ENCODE results near the gene TMEM151A.

TMEM151A gene

GRCh38 chr11:66262696-66263095, 29.0 kb upstream of the TMEM151A start:
- peaks cover 30% of the 10 kb centered on the region; the same call in 1 of the 2 replicates for H3K36me3 ChIP-seq (ENCODE audit: insufficient read depth, low read length)
- H3K9ac ChIP-seq (ENCODE audit: low read depth, low read length, poor library complexity, severe bottlenecking), result no peak overlapping the region
- no peak for TF ChIP-seq EZH2phosphoT487 (IDR thresholded peaks at IDR 0.05; ENCODE audit: borderline replicate concordance)
- peaks cover 15% of the 10 kb centered on the region for H3K4me1 ChIP-seq (ENCODE audit: insufficient read depth, low read length, poor library complexity, severe bottlenecking)
- H3K4me3 ChIP-seq (ENCODE audit: low read length, poor library complexity, severe bottlenecking), result no peak overlapping the region
- H2AFZ ChIP-seq (ENCODE audit: low read length), result no peak overlapping the region
- no peaks in the 10 kb centered on the region for H3K9me3 ChIP-seq (ENCODE audit: insufficient read depth, low read depth, low read length)
- no peaks in the 10 kb centered on the region for H3K27me3 ChIP-seq (ENCODE audit: insufficient read depth, low read length, poor library complexity, severe bottlenecking)
- peaks cover 14% of the 10 kb centered on the region for H4K20me1 ChIP-seq (ENCODE audit: insufficient read depth, low read length, poor library complexity, severe bottlenecking)
- H3K79me2 ChIP-seq (ENCODE audit: insufficient read depth, low read length), result peaks cover 21% of the 10 kb centered on the region
- H3K9me2 ChIP-seq (replicated peaks; ENCODE audit: low read depth, low read length), result no peaks in the 10 kb centered on the region
- no peaks in the 10 kb centered on the region for H3F3A ChIP-seq (ENCODE audit: low read depth)
- H3K4me2 ChIP-seq (ENCODE audit: low read depth, low read length, poor library complexity, severe bottlenecking), result no peak overlapping the region

DNA sequence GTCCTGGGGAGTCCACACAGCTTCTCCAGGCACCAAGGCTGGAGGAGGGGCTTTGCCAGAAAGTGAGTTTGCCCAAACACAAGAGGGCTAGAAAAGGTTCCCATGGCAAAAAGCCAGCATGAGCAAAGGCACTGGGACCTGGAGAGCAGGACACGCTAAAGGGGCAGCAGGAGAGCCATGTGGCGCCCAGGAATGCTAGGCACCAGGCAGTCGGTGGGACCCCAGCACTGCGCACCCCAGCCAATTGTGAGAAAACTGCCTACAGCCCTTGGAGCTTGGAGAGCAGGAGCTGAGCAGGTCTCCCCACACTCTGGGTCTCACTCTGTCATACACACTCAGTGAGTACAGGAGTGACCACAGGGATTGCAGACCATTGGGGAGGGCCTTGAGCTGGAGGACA, 28.5 kb upstream of the TMEM151A start:
- Histone ChIP-seq H3K9me3 (ENCODE audit: insufficient read depth, low read depth, low read length) (no peaks in the 10 kb centered on the region), H3F3A (ENCODE audit: low read depth) (no peaks in the 10 kb centered on the region), H3K4me3 (ENCODE audit: low read length, poor library complexity, severe bottlenecking) (no peak overlapping the region), H4K20me1 (ENCODE audit: insufficient read depth, low read length, poor library complexity, severe bottlenecking) (peaks cover 11% of the 10 kb centered on the region), H3K9ac (ENCODE audit: low read depth, low read length, poor library complexity, severe bottlenecking) (no peak overlapping the region), H3K36me3 (ENCODE audit: insufficient read depth, low read length) (peaks cover 30% of the 10 kb centered on the region; the same call in 1 of the 2 replicates), H3K4me2 (ENCODE audit: low read depth, low read length, poor library complexity, severe bottlenecking) (no peak overlapping the region), H3K79me2 (ENCODE audit: insufficient read depth, low read length) (peaks cover 21% of the 10 kb centered on the region), H3K4me1 (ENCODE audit: insufficient read depth, low read length, poor library complexity, severe bottlenecking) (peaks cover 20% of the 10 kb centered on the region), H3K27me3 (ENCODE audit: insufficient read depth, low read length, poor library complexity, severe bottlenecking) (no peaks in the 10 kb centered on the region), H2AFZ (ENCODE audit: low read length) (no peak overlapping the region), H3K9me2 (replicated peaks; ENCODE audit: low read depth, low read length) (no peaks in the 10 kb centered on the region)
- no peak for TF ChIP-seq CTCF (conservative IDR thresholded peaks at IDR 0.05; ENCODE audit: low read length)
- no peak for TF ChIP-seq EZH2phosphoT487 (IDR thresholded peaks at IDR 0.05; ENCODE audit: borderline replicate concordance)

GRCh38 chr11:66263785-66264184, 27.9 kb upstream of the TMEM151A start:
- no peak for TF ChIP-seq CTCF (conservative IDR thresholded peaks at IDR 0.05; ENCODE audit: low read length)
- no peak for TF ChIP-seq EZH2phosphoT487 (IDR thresholded peaks at IDR 0.05; ENCODE audit: borderline replicate concordance)
- Histone ChIP-seq H2AFZ (ENCODE audit: low read length) (no peak overlapping the region), H3F3A (ENCODE audit: low read depth) (no peaks in the 10 kb centered on the region), H3K9me2 (replicated peaks; ENCODE audit: low read depth, low read length) (no peaks in the 10 kb centered on the region), H3K4me3 (ENCODE audit: low read length, poor library complexity, severe bottlenecking) (no peak overlapping the region), H3K4me1 (ENCODE audit: insufficient read depth, low read length, poor library complexity, severe bottlenecking) (peaks cover 15% of the 10 kb centered on the region), H4K20me1 (ENCODE audit: insufficient read depth, low read length, poor library complexity, severe bottlenecking) (peaks cover 7% of the 10 kb centered on the region), H3K9ac (ENCODE audit: low read depth, low read length, poor library complexity, severe bottlenecking) (no peak overlapping the region), H3K9me3 (ENCODE audit: insufficient read depth, low read depth, low read length) (no peaks in the 10 kb centered on the region), H3K27me3 (ENCODE audit: insufficient read depth, low read length, poor library complexity, severe bottlenecking) (no peaks in the 10 kb centered on the region), H3K36me3 (ENCODE audit: insufficient read depth, low read length) (peaks cover 30% of the 10 kb centered on the region; the same call in 1 of the 2 replicates), H3K4me2 (ENCODE audit: low read depth, low read length, poor library complexity, severe bottlenecking) (no peak overlapping the region), H3K79me2 (ENCODE audit: insufficient read depth, low read length) (peaks cover 17% of the 10 kb centered on the region)

DNA sequence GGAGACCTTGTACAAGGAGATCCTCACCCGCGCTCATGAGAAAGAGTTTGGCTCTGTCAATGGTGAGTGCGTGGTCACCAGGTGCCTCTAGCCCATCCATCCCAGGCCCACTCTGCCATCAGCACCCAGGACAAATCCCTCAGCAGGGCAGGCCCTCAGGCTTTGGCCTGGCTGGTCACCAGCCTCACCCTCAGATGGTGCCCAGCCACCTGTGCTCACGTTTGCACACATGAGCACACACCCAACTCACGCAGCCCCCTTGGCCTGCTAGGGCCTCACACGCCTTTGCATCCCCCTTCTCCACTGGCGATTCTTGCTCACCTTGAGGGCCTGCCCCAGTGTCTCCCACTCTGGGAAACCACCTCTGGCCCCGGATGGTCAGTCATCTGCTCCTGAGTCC, 27.3 kb upstream of the TMEM151A start:
- Histone ChIP-seq H3K27me3 (ENCODE audit: insufficient read depth, low read length, poor library complexity, severe bottlenecking) (no peaks in the 10 kb centered on the region), H3K4me1 (ENCODE audit: insufficient read depth, low read length, poor library complexity, severe bottlenecking) (peaks cover 15% of the 10 kb centered on the region), H4K20me1 (ENCODE audit: insufficient read depth, low read length, poor library complexity, severe bottlenecking) (peaks cover 7% of the 10 kb centered on the region), H3F3A (ENCODE audit: low read depth) (no peaks in the 10 kb centered on the region), H2AFZ (ENCODE audit: low read length) (no peak overlapping the region), H3K4me3 (ENCODE audit: low read length, poor library complexity, severe bottlenecking) (no peak overlapping the region), H3K4me2 (ENCODE audit: low read depth, low read length, poor library complexity, severe bottlenecking) (no peak overlapping the region), H3K79me2 (ENCODE audit: insufficient read depth, low read length) (peaks cover 17% of the 10 kb centered on the region), H3K9ac (ENCODE audit: low read depth, low read length, poor library complexity, severe bottlenecking) (no peak overlapping the region), H3K9me2 (replicated peaks; ENCODE audit: low read depth, low read length) (no peaks in the 10 kb centered on the region), H3K36me3 (ENCODE audit: insufficient read depth, low read length) (peaks cover 30% of the 10 kb centered on the region; the same call in 1 of the 2 replicates), H3K9me3 (ENCODE audit: insufficient read depth, low read depth, low read length) (no peaks in the 10 kb centered on the region)
- TF ChIP-seq CTCF (conservative IDR thresholded peaks at IDR 0.05; ENCODE audit: low read length) (no peak), EZH2phosphoT487 (IDR thresholded peaks at IDR 0.05; ENCODE audit: borderline replicate concordance) (no peak)
